ENCODE results near the gene SYNPR.
"Not testable (repeated sequence)": the region's sequence is repeated elsewhere in the genome, so short reads cannot be mapped to it uniquely, and the experiment has no call there.

SYNPR gene

DNA sequence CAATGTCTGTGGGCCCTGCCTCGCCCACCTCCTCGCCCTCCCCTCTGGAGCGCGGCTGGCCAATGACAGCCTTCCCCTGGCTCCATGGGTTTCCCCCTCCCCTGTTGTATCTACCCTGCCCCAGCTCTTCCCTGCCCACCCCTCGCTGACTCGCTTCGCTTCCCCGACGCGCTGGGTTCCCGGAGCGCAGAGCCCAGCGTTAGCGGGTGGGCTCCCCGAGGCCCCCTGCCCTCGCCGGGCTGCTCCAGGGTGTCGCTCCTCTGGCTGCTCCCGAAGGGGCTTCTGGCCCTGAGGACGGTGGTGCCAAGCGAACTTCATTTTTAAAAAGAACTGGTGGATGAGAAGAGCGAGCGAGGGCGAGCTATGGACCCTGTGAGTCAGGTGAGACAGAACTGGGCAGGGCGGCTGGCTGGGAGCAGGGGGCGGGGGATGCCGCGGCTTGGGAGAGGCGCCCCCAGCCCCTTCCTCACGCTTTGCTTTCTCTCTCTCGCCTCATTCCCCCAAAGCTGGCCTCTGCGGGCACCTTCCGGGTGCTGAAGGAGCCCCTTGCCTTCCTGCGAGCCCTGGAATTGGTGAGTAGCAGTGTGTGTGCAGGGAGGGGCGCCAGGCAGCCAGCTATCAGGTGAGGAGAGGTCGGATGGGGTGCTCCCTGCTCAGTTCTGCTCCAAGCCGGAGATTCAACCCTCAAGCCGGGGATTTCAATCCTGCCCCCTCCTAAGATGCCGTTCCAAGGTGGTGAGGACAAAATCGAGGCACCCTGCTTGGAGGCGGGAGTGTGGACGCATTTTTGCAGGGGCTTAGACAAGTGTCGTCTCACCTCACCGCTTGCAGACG, at the start of gene SYNPR:
Gene SYNPR, plus strand, starts transcription at position 138 of the 834 bp plus-strand sequence.
- no peak for DNase-seq (ENCODE audit: low read depth)

DNA sequence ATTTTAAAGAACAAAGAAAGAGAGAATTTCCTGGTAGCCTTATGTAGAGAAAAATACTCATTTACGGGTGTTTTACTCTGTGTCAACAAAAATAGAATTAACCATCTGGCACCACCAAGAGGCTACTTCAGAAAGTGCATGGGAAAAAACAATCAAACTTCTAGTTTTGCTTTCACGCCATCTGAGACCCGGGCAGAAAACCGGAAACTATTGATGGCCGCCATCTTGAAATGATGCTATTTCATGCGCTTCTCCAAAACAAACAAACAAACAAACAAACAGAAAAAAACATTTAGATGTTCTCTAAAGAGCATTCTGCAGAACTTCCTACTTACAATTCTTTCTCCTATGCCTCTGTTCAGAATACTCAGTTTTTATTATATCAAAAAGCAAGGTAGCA, 49.4 kb upstream of the SYNPR start:
- DNase-seq (ENCODE audit: low read depth) = peak; percentile 59

DNA sequence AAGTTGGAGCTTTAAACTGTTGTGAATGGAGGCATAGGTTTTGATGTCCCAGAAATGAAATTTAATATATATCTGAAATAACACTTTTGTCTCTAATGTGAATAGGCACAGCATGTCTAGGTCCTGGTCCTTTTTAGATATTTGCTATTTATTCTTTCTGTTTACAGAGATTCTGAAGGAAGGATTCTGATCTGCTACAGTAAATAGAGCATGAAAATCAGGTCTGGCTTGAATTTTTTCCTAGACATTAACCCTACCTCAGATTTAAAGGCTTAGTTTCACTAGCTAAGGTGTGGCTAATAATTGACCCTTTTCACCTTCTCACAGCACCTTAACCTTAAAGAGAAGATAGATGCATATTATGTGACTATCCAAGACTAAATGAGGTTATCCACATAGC, 48.0 kb upstream of the SYNPR start:
- no peak for DNase-seq (ENCODE audit: low read depth)

DNA sequence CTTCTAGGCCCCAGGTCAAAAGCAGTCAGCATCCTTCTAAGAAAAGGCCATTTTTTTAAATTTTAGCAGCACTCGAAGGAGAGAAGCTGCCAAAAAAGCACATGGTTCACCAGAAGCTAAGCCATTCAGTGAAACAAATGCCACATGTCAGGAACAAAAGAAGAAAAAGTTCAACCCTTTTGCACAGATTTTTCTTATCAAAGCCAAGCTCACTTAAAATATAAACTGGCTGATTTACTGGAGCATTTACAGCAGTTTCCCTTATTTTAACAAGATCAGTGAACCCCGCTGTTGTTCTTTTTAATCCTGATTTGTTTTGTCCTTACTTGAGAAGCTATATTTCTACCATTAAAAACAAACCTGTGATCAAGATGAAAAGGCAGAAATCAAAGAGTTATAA, 46.5 kb upstream of the SYNPR start:
- DNase-seq (ENCODE audit: low read depth) = no peak

DNA sequence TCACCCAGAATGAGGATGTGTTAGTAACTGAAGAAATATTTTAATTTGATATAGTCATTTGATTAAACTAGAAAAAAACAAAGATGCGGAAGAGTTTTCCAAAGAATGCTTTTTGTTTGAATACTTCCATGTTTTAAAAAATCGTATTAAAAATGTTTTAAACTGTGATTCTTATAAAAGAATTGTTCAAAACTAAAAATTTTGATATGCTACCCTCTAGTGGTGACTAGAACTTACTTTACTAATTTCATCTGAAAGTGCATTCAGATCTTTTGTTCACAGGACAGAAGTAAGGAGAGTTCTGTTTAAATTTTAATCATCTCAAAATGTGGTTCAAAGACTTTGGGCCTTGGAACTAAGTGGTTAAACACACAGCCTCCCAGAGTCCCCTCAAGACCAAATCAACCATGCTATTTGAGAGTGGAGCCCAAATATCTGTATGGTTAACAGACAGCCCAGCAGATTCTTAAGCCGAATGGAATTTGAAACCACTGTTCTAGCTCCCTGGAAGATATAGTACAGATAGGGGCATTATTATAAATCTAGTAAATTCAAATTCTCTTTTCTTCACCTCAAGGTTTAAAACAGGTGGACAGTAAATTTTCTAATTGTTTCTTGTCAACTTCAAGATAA, 45.2 kb upstream of the SYNPR start:
- DNase-seq (ENCODE audit: low read depth) = peak; percentile 28

DNA sequence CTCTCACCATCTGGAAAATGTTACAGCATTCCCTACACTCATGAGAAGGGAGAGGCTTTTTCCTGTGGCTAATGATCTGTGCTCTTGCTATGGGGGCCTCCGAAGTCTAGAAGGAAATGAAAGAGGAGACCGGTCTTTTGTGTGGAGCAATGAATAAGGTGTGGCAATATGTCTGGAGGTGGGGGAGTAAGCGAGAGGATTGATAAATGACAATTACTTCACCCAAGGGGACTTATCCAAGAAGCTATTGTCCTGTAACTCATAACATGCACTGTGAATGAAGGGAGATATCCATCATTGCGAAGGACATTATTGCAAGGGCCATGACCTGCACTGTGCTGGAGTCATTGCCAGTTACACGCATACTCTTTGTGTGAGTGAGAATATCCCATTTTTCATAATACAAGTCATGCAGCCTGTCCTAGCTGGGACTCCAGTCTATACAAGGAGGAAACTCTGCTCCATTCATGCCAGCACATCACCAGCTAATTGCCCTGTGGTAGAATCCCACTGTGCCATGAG, 37.7 kb upstream of the SYNPR start:
- DNase-seq (ENCODE audit: low read depth) = no peak

DNA sequence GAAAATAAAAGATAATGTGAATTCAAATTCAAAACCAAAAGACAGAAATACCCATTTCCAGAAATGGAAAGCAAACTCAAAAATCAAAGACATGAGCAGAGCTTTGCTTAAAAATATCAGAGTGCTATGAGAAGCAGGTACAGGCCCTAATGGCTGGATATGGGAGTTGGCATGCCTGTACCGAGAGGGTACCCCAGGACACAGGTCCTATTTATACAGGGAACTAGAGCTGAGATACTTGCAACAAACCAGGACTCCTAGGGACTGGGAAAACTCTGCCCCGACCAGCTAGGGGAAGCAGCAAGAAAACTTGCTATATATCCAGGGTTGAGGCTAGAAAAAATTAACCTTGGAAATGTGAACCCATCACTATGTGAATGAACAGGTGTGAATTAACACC, 36.0 kb upstream of the SYNPR start:
- no peak for DNase-seq (ENCODE audit: low read depth)

DNA sequence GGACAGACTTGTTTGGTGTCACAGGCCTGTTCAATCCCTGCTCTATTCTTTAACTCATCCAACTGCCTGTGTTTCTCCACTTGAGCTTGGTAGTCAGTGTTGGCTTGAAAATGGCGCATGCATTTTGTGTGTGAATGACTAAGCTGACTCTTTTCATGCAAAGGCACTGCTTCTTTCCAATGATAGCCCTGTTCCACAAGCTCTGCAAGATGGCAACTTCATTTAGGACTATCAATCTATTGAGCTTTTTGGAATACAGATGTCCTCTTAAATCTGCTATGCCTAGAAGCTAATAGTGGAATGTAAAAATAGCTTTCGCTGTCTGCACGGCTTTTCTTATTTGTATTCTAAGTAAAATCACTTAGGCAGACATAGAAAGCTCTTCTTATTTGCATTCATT, 33.6 kb upstream of the SYNPR start:
- DNase-seq (ENCODE audit: low read depth) = no peak

DNA sequence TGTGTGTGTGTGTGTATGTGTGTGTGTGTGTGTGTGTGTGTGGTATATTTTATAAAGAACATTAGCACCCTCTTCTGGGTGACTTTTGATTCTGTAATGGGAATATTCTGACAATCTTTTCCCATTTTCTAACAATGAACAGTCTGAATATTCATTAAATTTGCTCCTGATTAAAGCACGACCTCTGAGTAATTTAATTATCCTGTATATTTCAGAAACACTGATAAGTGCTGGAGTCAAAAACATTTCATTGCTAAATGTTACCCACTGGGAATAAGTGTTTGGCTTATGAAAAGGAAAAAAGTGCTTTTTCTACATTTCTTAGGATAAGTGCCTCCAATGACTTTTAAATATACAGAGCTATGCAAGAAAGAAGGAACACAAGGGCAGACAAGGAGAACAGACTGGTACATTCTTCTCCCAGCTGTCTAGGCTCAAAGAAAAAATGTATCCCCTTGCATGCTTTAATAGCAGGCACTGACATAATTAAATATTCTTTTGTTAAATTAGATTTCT, 32.3 kb upstream of the SYNPR start:
- DNase-seq (ENCODE audit: low read depth) = no peak

DNA sequence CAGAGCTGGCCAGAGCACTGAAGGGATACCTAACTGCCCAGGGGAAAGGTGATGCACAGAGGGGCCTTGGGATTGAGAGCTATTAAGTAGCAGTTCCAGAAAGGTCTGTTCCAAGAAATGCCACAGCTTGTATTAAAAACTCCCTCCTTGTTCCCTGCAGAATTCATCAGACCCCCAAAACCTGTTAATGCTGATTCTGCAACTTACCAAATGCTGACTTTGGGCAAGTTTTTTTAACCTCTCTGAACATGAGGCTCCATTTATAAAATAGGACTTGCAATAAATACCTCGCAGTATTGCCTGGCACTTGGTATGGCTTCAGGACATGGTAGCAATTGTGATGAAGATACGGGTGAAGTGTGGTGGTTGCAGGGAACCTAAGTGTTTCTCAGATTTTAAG, 30.1 kb upstream of the SYNPR start:
- DNase-seq (ENCODE audit: low read depth) = no peak

DNA sequence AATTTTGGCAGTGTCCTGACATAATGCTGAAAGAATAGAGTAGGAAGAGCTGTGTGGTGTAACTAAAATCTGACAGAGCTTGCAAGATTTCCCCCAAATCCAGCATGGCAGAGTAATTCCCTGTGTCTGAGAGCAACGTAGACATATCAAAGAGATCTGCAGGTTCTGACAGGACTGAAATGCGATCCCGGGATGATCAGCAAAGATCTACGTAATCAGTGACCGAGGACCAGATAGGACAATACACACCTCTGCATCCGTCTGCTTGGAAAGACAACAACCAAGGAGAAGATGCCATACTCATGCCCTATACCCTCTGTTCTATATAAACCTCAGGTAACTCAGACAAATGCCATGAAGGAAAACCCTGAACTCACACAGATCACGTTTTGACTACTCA, 26.6 kb upstream of the SYNPR start:
- no peak for DNase-seq (ENCODE audit: low read depth)

DNA sequence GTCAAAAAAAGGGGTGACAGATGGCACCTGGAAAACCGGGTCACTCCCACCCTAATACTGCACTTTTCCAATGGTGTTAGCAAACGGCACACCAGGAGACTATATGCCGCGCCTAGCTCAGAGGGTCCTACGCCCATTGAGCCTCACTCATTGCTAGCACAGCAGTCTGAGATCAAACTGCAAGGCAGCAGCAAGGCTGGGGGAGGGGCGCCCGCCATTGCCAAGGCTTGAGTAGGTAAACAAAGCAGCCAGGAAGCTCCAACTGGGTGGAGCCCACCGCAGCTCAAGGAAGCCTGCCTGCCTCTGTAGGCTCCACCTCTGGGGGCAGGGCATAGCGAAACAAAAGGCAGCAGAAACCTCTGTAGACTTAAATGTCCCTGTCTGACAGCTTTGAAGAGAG, 22.3 kb upstream of the SYNPR start:
- not testable (repeated sequence) for DNase-seq (ENCODE audit: low read depth)

DNA sequence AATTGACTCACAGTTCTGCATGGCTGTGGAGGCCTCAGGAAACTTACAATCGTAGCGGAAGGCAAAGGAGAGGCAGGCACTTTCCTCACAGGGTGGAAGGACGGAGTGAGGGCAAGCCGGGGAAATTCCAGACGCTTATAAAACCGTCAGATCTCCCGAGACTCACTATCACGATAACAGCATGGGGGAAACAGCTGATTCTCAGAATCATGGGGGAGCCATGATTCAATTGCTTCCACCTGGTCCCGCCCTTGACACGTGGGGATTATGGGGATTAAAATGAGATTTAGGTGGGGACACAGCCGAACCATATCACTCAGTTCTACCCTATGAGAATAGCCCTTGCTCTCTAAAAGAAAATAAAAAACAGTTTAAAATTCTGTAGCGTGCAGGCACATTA, 13.4 kb upstream of the SYNPR start:
- DNase-seq (ENCODE audit: low read depth) = no peak

DNA sequence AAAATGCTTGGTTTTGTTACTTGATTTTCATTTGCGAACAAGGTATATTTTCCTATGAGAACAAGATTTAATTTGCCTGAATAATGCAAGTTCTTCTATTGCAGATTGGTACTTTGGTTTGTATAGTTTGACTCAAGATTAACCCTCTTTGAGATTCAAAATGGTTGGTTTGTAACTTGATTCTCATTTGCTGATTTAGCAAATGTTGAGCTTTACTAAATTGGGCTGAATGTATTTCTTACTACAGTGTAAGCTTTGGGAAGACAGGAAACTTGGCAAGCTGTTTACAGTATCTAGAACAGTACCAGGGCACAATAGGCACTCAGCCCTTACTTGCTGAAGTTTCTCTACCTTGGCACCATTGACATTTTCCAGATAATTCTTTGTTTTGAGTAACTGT, 3.7 kb upstream of the SYNPR start:
- no peak for DNase-seq (ENCODE audit: low read depth)

DNA sequence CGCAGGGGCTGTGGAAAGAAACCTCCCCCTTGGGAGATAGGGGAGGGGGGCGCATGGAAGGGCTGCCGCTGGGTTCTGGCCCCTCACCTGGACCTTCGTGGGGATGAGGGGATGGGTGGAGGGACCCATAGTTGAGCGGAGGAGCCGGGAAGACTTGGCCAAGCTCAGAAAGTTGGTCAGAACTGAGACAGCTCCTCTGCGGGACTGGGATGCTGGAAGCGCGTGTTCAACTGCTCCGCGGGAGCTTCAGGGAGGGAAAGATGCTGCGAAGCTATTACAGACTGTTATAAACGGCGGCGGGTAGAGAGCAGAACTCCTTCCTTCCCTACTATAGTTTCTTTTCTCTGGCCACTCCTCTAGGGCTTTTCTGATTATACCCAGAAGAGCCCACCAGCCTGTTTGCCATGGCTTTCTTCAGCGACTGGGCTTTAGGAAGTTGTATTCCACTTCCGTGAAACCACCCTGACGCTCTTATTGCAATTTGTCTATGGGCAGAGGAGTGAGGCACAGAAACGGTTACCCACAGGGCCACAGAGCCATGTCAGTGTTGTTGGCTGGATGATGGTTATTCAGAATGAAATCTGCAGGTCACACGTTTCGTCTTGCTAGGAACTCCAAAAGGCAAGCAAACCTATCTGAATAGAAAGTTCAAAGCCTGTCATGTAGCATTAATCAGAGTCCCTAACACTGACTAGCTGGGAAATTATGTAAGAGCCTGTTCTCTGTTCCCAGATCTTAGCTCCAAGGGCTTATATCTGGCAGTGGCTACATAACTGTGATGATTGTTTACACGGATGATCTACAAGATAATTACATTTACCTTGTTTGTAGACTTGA, 1.1 kb downstream of the SYNPR start:
- DNase-seq (ENCODE audit: low read depth) = no peak

DNA sequence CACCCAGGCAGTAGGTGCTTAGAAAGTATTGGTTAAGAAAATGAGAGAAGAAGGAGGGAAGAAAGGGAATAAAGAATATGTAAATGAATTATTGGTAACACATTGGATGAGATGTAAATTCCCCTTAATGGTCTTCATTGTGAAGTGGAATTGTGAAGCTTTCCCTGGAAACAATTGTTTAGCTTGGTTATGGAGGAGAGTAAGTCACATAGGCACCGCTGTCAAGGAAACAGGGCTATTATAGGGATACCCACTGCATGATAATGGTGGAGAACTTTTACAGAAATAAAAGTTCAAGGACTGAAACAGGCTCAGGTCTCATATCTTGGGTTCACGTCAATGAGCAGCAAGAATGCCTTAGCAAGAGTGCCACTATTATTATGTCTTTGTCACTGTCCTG, 9.5 kb downstream of the SYNPR start:
- DNase-seq (ENCODE audit: low read depth) = no peak

DNA sequence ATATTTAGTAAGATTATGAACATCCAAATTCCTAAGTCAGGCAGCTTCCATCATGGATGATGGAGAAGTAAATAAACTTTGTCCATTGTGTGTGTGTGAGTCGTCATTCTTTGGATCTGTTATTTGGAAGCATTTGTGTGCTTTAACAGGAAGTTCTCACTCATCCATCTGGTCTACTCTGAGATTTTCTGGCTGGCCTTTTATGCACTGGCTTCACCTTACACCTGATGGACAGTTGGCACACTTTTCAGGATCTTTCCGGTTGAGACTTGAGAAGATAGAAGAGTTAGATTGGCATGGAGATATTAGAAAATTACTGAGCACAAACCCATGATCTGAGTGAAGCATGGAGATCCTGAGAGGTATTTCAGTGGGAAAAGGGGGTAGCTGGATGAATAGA, 12.6 kb downstream of the SYNPR start:
- no peak for DNase-seq (ENCODE audit: low read depth)

DNA sequence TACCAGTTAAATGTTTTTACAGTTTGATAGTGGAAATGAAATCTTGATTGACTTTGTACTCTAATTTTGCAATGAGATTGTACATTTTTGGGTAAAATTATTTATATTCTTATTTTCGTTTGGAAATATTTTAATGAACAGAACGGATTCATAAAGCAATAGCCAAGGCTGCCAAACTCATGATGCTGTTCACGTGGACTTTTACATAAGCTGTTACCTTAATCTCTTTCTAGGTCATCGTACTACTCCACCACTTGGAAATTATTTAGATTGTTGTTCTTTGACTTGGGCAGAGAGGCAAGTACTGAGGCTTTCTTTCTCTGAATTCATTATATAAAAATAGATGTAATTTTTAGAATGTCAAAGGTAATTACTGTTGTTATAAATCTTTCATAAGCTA, 16.2 kb downstream of the SYNPR start:
- DNase-seq (ENCODE audit: low read depth) = no peak

DNA sequence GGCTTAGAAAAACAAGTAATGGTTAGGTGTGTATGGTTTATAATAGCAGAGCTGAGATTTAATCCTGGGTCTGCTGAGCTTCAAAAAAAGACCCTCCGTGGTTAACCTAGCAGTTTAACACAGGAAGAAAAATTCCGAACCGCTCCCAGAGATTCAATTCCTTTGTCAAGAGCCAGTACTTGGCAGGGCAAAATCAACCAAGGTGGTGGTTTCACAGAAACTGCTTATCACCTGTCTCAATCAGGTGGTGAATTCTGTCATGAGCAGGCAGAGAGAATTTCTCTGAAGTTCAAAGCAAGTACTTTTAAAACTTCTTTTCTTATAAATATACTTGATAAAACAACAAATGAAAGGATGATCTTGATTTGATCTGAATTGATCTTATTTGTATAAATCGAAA, 17.2 kb downstream of the SYNPR start:
- no peak for DNase-seq (ENCODE audit: low read depth)

DNA sequence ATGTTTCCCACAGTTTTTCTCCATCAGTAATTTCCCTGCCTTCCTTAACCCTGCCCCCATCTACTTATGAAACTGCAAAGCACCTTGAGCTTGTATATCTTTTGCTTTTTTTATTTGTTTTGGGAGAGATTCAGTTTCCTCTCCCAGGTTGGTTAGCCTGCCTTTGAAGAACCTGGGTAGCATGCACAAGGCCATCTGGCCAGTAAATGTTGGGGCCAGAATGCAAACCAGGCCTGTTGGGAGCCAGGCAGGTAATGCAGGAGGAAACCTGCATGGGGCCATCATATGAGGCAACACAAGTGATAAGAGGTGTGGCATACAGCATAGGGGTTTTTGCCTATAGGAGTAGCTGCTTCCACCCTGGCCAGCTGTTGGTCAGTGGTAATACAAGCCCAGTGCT, 17.7 kb downstream of the SYNPR start:
- DNase-seq (ENCODE audit: low read depth) = no peak

DNA sequence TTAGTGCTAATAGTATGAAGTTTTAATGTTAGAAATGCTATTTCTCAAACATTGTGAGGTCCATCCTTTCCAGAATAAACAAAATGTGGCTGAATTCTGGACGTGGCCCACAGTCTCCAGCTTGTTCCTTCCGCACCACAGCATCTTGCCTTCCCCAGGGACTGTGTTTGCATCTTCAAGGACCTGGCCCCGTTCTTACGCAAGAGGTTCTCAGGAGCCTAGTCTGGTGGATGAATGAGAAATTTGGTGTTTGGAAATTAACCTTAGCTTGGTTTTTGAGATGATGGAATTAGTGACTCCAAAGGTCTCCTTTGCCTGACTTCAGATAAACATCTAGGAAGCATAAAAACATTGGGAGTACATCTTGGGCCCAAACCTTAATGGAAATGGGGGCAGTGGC, 18.1 kb downstream of the SYNPR start:
- no peak for DNase-seq (ENCODE audit: low read depth)

DNA sequence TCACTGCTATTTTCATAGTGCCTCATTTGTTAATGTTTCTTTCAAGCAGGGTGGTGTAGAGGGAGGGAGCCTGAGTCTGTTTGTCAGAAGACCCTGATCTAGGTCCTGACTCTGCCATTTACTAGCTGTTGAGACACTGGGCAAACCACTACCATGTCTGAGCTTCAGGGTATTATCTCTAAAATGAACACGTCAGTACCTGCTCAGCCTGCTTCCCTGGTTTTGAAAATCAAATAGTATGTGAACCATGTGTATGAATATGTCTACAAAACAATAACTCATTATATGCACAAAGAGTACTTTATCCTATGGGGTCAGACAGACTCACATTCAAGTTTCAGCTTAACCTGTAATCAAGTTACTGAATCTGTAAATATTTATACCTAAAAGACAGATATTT, 25.1 kb downstream of the SYNPR start:
- no peak for DNase-seq (ENCODE audit: low read depth)

DNA sequence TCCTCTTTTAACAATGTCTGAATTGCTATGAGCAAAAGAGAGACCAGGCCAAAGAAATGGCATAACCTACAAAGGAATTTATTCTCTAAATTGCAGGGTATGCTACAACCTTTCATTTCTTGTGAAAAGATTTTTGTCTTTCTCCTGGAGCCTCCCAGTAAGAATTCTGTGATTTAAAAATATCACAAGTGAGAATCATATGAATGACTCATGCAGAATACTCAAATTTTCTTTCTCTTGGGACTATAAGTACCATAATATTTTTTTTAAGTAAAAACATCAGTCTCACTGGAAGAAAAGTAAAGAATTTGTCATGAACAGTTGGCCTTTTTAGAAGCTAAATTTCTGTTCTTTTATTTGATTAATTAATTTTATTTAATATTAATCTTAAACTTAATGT, 26.3 kb downstream of the SYNPR start:
- no peak for DNase-seq (ENCODE audit: low read depth)
